Endometrial microvascular endothelial cells (primary cell): ENCODE results near the gene ERN1. TPM values are rescaled to one million over a fixed set of nuclear protein-coding genes. Genes with fewer than 3 reads are reported as not detected.

ENCODE experiments used
- in situ Hi-C: cut with HindIII; loops from 2 replicates; pipeline ENCODE4 v1.10.0; 2017; ENCODE audit warnings: low sequenced_read_pairs, low pct_unique_long_range_greater_than_20kb; ENCODE audit errors: inconsistent ontology term
- total RNA-seq: library from RNA; depleted of rRNA; stranded (reverse); fragments of >200 nt; gene quantifications from one replicate; pipeline ENCODE4 v1.2.3, GENCODE V29; 2015; ENCODE audit errors: inconsistent ontology term

The ERN1 gene
- total RNA-seq, 1 donor from 2014 or later = 23.1 TPM

DNA sequence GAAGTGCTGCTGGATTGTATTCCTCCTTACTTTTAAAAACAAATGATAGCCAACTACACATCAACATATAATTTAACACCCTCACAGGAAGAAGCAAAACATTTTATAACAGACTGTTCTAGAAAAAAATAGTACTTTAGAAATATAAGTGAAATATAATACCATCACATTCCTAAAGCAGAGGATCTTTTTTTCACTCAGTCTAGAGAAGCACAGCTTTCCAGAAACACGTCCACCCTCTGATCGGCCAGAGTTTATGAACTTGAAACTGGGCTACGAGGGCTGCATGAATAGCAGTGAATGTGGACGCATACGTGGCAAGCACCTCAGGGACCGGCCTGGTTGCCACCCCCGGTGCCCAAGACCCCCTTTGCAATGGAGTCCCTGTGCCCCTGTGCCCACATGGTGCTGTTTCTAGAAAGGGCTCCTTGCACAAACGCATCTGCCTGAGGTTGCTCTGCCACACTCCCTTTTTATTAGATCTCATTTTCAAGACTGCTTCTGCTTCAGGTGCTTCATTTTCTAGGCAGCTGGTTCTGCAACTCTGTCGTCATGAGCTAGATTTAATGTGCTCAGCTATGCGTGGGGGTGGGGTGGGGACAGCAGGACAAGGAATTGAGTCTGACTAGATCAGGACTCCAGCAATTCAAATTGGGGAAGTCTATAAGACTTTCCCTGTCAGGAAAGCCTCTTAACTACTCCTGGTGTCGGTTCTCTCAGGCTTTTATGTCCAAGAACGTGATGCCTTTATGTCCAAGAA, 29.1 kb upstream of the ERN1 start:
- in situ Hi-C loops = no loop called here

DNA sequence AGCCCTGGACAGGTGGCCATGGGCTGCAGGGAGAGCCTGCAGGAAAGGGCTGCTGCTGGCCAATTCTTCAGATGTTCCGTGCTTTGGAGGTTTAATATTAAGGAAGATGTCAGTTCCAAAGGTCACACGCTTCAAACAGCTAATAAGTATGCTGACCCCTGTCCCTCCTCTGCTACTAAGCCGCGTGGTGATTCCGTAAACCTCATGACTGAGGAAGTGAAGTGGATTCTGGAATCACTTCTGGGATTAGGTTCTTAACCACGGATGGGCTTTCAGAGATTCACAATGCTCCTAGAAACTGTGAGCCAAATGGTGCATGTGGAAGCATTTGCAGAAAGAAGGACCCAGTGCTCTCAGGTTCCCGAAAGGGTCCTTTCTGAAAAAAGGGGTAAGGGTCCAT, 28.5 kb upstream of the ERN1 start:
- in situ Hi-C loops = no loop called here

DNA sequence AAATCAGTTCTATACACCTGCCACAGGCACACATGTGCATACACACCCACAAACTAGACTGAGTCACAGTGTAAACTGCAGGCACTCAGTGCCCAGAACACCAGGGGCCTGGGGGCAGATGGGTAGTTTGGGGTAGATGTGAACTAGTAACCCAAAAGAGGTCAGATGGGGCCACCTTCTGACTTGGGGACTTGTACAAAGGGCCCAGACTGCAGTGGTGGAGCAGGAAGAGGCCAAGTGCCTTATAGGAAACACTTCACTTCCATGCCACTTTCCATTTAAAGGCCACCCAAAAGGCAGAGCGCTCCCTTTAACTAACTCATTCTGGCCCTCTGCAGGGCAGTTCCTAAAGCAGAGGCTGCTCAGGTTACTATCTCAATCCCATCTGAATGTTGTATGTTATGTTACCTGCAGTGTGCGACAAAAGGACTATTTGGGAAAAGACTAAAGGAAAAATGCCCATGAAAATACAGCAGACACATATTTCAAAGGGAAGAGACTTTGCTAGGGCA, 27.8 kb upstream of the ERN1 start:
- in situ Hi-C loops = no loop called here

DNA sequence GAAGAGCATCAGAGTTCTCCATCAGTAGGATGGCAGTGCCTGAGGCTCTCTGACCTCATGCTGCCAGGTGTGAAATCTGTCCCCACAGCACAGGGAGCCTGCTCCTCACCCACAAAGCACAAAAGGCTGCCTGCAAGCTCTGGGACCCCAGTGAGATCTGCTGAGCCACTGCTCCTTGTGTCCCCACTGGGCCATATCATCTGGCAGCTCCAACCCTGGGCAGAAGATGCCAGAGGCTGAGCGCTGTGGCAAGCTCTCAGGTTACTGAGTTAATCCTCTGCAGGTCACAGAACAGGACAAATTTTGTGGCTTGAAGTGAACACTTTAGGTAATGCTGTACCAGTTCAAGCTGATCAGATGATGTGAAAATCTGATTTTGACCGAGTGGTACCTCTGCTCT, 26.7 kb upstream of the ERN1 start:
- in situ Hi-C loops = no loop called here

DNA sequence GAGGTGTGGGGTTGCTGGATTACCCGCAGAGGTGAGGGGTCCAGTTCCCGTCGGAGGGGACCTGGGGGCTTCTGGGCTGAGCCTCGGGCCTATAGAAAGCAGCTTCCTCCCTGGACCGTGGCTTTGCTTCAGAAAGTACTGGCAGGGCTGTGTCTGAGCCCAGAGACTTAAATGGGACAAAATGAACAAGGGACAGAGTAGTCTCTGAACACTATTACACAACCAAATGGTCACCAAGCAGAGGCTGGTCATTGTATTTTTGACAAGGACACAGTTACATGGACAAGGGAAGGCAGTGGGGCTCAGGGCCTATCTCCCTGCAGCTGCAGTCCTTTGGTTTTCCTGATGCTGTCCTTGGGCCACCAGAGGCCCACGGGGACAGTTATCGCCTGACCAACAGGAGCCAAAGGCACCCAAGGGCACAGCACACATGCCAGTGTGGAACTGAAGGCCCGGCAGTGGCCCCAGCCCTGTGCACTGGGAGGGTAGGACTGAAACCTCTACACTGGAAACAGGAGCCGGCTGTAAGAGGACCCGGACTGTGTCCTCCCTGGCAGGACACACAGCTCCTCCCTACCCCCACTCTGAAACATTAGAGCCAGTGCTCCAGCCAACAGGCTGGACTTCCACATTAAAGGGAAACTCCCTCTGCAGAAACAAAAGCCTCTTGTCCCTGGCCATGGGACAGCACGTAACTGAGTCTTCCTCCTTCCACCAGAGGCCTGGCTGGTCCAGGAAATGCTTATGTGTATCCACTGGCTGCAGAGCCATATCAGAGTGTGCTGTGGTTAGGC, 26.0 kb upstream of the ERN1 start:
- in situ Hi-C loops = no loop called here

DNA sequence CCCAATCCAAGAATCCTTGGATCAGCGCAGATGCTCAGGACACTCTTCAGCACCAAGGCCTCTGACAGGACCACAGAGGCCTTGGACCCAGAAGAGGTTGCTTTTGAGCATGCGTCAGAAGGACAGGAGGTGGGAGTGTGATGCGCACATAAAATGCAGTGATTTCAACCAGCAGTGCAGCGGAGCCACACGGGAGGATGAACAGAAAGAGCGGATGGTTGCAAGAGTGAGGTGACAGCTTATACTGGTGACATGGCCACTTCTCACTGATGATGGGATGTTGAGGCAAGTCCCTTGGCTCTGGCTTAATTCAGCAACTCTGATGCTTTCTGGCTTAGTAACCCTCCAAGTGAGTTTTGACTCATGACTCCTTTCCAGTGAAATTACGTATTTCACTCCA, 25.2 kb upstream of the ERN1 start:
- in situ Hi-C loops = no loop called here

DNA sequence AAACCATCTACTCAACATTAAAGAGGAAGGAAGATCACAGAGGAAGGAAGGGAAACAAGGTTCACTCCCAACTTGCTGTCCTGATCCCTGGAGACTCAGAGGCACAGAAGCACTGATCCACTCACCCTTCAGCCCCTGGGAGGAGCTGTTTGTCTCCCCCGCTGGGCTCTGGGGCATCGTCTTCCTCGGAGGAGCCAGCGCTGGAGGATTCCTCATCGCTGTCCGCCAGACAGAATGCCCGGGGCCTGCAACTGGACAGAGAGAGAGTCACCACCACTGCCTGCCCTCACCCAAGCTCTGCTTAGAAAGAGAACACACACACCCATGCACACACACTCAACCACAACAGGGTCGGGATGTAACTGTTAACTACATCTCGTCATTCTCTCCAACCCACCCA, 24.8 kb upstream of the ERN1 start:
- in situ Hi-C loops = no loop called here

DNA sequence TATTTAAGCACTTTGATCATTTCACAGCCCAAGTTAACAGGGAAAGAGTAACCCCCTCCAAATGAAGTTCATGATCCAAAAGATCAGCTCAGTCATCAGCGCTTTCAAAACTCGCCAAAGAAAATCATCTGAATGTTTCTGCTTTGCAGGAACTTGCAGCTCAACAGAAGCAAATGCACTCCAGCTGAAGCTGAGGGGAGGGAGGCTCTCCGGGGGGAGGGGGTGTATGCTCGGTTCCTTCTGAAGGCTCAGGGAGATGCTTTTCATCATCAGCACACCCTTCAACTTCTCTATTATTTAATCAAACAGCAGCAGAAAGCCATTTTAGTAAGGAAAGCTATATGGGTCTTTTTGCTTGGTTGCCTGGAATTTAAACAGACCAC, 24.4 kb upstream of the ERN1 start:
- in situ Hi-C loops = no loop called here

DNA sequence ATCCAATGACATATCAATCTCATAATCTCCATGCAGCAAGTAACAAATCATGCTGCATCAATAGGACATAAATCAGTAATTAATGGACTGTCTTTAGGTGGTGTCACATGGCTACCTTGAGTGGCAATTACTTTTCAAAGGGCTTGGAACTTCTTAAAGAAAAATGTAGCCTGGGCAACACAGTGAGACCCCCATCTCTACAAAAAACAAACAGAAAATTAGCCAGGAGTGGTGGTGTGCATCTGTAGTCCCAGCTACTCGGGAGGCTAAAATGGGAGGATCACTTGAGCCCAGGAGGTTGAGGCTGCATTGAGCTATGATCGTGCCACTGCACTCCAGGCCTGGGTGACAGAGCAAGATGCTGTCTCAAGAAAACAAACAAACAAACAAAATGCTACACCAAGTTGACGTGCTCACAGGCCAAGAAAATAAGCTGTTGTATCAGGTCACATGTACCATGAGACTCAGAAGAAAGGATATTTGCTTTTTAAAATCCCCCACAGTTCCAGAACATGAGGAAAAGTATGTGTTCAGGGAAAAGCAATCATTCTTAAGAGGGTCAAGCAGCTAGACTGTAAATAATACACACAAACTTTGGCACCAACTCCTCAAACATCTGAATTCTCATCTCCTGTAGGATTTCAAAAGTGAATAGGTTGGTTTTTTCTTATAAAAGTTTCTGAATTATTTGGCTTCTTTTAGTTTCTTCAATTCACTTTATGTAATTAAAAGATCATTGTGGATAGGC, 23.8 kb upstream of the ERN1 start:
- in situ Hi-C loops = no loop called here

DNA sequence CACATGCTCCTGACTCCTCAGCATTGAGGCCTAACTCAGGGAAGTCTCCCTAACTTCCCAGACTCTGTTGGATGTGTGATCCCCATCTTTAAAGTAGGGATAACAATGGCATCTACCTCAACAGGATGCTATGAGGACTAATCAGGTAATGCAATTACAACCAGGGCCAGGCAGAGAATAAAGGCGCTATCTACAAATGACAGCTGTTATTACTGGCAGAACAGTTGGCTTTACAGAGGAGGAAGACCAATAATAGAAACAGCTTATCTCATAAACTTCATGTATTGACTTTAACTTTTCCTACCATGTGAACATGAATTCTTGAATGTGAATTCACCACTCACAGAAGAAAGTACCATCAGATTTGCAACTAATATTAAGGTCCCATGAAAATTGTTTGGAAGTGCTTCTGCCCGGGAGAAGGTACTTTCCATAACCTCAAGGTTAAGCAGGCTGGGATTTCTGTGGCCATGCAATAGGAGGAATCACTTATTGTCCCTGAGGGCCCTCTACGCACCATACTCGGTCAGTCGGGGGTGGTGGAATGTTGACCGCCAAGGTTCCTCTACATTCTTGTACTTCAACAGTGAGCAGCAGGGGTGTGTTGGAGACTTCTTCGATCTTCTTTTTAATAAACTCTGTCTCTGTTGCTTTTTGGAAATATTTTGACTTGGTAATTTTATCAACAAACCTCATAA, 22.6 kb upstream of the ERN1 start:
- in situ Hi-C loops = no loop called here

DNA sequence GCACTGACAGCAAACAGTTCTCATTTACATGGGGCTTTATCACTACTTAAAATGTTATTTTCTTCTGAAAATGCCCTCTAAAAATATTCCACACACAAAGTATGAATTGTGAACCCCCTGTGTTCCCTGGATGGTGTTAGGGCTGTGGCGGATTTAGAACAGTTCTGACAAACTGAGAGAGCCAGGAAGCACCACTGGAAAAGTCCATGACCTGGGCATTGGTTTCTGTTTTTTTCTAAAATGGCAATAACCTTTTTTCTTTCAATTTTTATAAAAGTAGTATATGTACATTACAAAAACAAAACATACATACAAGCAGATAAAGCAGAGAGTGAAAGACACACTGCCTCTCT, 21.0 kb upstream of the ERN1 start:
- in situ Hi-C loops = no loop called here

DNA sequence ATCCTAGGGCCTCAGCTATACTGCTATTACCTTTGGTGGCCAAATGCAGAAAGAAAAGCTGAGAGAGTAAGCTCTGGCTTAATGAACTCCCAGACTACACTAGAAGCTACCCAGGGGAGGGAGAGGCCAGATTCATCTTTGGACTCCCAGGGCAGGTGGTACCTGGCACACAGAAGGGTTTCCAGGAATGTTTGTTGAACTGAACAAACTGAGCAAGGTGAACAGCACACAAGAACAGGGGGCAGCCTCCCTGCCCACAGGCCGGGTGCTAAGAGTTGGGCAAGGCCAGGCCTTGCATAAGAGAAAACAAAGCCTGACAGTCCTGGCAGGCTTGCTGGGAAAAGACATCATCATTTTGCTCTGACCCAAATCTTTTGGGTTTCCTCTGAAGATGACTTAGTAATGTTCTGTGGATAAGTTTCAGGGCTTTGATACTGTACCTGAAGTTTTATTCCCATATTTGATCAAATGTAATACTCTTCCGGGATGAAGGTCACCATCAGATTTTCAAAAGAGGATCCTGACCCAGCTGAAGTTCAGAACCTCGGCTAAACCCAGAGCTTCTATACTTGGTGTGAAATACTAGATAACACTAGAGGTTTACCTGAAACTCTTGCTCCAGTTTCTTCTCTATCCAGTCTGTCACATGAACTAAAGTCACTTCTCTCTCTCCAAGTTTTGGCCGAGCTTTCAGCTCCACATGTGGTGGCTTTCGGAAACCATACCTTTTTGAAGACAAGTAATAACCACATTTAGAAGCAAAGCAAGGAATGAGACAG, 20.5 kb upstream of the ERN1 start:
- in situ Hi-C loops = no loop called here

DNA sequence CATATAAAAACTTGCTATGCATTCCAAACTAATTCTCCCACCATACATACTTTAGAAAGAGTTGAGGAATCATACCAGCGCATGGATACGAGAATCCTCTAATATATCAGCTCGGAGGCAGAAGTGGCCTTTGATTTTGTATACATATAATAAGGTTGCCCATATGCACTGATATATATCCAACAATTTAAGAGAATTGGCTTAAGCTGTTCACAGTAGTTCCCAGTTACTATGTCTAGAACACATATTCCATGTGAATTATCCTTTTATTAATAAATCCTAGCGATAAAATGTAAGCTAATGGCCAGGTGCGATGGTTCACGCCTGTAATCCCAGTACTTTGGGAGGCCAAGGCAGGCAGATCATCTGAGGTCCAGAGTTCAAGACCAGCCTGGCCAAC, 19.3 kb upstream of the ERN1 start:
- in situ Hi-C loops = no loop called here

DNA sequence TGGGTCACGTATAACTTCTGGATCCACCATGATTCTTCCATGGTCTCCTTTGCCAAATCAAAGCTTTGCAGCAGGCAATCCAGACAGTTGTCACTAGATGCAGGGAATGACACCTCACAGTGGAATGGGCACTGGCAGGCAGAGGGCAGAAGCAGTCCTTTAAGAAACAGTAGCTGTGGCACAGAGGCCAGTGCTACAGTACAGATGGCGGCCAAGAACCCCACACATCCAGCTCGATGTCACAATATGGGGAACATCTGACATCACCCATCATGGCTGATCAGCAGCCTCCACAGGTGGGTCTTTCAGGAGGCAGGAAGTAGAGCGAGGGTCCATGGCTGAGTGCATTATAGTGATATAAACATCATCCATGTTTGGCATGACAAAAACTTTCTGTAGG, 18.8 kb upstream of the ERN1 start:
- in situ Hi-C loops = no loop called here

DNA sequence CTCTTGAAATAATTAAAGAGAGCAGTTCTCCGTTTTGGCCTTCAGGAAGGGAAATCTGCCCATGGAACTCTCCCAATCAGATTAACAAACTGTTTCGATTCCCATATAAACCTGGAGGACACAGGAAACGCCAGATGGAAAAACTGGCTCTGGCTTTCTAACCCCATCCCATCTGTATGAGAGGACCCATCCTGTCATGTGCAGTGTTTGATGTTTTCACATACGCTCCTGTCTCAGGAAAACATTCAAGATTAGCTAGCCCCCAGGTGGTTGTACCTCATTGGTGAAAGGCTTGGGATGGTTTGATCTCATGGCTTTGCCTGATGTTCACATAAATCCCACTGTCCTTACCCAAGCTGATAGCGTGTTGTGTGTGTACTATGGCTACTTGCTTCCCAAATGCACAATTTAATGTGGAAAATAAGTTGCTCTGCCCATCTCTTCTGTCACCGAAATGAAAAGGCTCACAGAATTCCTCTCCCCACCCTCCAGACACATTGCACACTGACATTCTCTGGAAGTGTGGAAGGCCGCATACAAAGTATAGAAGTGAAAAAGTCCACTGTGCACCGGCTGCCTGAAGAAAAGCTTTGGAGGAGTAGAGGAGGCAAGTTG, 18.2 kb upstream of the ERN1 start:
- in situ Hi-C loops = no loop called here

DNA sequence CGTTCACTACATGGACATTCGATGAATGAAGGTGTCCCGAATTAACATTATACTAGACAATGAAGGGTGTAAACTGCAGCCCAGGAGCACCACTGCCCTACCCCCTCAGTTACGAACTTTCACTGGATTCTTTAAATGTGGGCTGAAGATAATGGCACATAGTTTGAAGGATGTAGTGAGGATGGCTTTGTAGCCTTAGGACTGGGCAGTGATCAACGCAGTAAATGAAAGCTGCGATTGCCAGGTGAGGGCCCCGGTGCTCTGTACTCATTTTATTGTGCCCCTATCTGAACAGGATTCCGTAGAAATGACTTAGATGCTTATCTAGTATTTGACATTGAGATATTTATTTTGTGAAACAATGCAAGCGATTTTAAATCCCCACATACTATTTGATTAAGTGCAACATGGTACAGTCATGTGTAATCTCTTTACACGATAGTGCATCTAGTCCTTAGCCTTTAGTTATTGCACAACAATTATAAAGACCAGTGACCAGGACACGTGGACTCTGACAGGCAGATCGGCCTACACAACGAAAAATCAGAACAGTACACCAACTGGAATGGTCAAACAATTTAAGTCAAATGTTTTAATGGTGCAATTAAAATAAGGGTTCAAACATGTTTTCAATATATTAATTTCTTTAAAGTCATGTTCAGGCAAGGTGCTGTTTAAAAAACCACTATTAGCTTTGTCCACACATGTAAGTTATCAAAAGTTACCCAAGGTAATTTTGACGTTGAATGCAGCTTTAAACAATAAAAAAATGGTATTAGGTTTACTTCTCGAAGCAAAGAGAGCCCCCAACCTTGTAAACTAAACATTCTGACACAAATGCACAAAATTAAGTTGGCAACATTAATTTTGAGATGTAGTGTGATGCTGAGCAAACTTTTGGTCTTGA, 17.4 kb upstream of the ERN1 start:
- in situ Hi-C loops = no loop called here

DNA sequence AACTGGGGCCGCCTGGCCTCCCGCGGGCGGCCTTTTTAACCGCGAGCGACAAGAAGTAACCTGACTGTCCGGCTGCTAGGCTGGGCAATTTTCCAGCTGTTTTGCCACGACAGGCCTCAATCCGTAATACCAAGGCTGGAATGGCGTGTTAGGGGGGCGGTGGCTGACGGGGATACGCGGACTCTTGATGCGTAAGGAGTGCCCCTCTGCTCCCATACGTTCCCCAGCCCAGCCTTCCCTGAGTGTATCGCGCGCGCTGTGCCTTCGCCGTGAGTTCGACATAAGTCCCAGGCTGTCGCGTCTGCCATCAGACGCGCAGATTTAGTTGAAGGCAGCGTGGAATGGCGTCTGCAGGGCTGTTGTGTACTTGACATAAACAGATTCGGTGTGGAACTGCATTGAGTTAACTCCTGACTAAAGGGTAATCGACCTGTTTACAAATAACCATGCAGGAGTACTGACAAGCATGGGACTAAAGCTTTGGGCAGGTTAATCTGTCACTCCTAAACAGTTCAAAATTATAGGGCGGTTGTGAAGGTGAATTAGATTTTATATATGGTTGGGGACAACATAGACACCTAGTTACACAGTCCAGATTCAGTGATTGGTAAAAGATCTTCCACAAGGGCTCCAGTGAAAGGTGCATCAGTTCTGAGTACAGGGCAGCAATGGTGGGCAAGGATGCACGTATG, 16.6 kb upstream of the ERN1 start:
- in situ Hi-C loops = no loop called here
